HepG2 (cell line): ENCODE measurements around the gene CLEC18C. TPM values are rescaled to one million over a fixed set of nuclear protein-coding genes. Genes with fewer than 3 reads are reported as not detected.

Experiments used
- CENPBD1 ChIP-seq: sonication (generic); formaldehyde crosslinking; IDR thresholded peaks from 2 replicates; pipeline ENCODE4 v1.8.0; 2022; ENCODE audit warnings: missing genetic modification reagents, low read depth, mild to moderate bottlenecking, borderline replicate concordance
- DMTF1 ChIP-seq: sonication (generic); formaldehyde crosslinking; IDR thresholded peaks from 2 replicates; pipeline ENCODE4 v1.4.0; 2020; ENCODE audit warnings: mild to moderate bottlenecking, missing genetic modification reagents
- HNF4A ChIP-seq: sonication (generic); formaldehyde crosslinking; IDR thresholded peaks from 2 replicates; pipeline ENCODE4 v1.4.0; 2020; ENCODE audit warnings: missing genetic modification reagents
- HOXA9 ChIP-seq: sonication (generic); formaldehyde crosslinking; IDR thresholded peaks from 2 replicates; pipeline ENCODE4 v1.8.1; 2022; ENCODE audit warnings: missing genetic modification reagents, mild to moderate bottlenecking, moderate library complexity, borderline replicate concordance
- MIER3 ChIP-seq: IDR thresholded peaks from 2 replicates; pipeline ENCODE4 v1.6.1; 2016; ENCODE audit warnings: missing compliant biosample characterization, borderline replicate concordance
- PRDM10 ChIP-seq: sonication (generic); formaldehyde crosslinking; IDR thresholded peaks from 2 replicates; pipeline ENCODE4 v1.4.0; 2020; ENCODE audit warnings: low read depth, missing genetic modification reagents
- SMC3 ChIP-seq: IDR thresholded peaks from 2 replicates; pipeline ENCODE4 v1.6.1; 2011; ENCODE audit warnings: low read length, improper control_type of control experiment
- ZBTB43 ChIP-seq: sonication (generic); formaldehyde crosslinking; conservative IDR thresholded peaks from 2 replicates; pipeline ENCODE4 v1.4.0; 2020; ENCODE audit warnings: missing genetic modification reagents
- ZC3H4 ChIP-seq: sonication (generic); formaldehyde crosslinking; IDR thresholded peaks from 2 replicates; pipeline ENCODE4 v1.4.0; 2020; ENCODE audit warnings: missing genetic modification reagents, borderline replicate concordance
- ZNF263 ChIP-seq: sonication (generic); formaldehyde crosslinking; IDR thresholded peaks from 2 replicates; pipeline ENCODE4 v1.4.0; 2020; ENCODE audit warnings: missing genetic modification reagents
- ZNF512B ChIP-seq: sonication (generic); formaldehyde crosslinking; IDR thresholded peaks from 2 replicates; pipeline ENCODE4 v1.5.1; 2020; ENCODE audit warnings: missing genetic modification reagents, mild to moderate bottlenecking, borderline replicate concordance
- ZNF564 ChIP-seq: sonication (generic); formaldehyde crosslinking; IDR thresholded peaks from 2 replicates; pipeline ENCODE4 v1.8.1; 2023; ENCODE audit warnings: mild to moderate bottlenecking, missing genetic modification reagents
- ZNF605 ChIP-seq: sonication (generic); formaldehyde crosslinking; IDR thresholded peaks from 2 replicates; pipeline ENCODE4 v1.8.0; 2022; ENCODE audit warnings: mild to moderate bottlenecking, missing genetic modification reagents
- ZNF790 ChIP-seq: sonication (generic); formaldehyde crosslinking; IDR thresholded peaks from 2 replicates; pipeline ENCODE4 v1.8.0; 2022; ENCODE audit warnings: missing genetic modification reagents, mild to moderate bottlenecking, borderline replicate concordance
- polyA plus RNA-seq, 8 experiments: library from polyadenylated mRNA; depleted of rRNA in 3 of 8; stranded (reverse) in 7 of 8; unstranded in 1 of 8; fragments of >200 nt; fragmentation: Illumina TruSeq in 4 of 8; extraction: Trizol in 4 of 8; gene quantifications; 2 replicates each; pipeline versions ENCODE4 v1.2.1 to v1.2.3, GENCODE V29; 2011 to 2016; ENCODE audit warnings: low read depth in 4 of 8, missing spikeins in 1 of 8, mixed read lengths in 1 of 8; ENCODE audit not compliant: insufficient read depth in 1 of 8
- total RNA-seq, 5 experiments: library from RNA; depleted of rRNA; stranded (reverse); fragments of >200 nt; fragmentation: Illumina TruSeq; extraction: Trizol; gene quantifications; 2 replicates each; pipeline ENCODE4 v1.2.3, GENCODE V29; 2016; ENCODE audit warnings: low read depth in 1 of 5

CLEC18C gene
- total and polyA plus RNA-seq, 2 of the 13 experiments (the other 11 are each of a cell fraction or from before 2014, with no cell fraction given): 0.15 to 0.29 TPM

GRCh38 chr16:70157477-70158260 is 15.9 kb upstream of the CLEC18C start (continued):
- TF ChIP-seq DMTF1 (CRISPR knock-in tag) (no peak), ZNF564 (CRISPR knock-in tag) (peak; percentile 87), ZBTB43 (CRISPR knock-in tag) (0 out of 2 replicates have a peak, but pooled peaks have one; percentile 58), MIER3 (peak; percentile 75; the same call in 1 of the 2 replicates), SMC3 (no peak; the same call in 1 of the 2 replicates), ZC3H4 (CRISPR knock-in tag) (0 out of 2 replicates have a peak, but pooled peaks have one; percentile 49), ZNF512B (CRISPR knock-in tag) (0 out of 2 replicates have a peak, but pooled peaks have one; percentile 70), PRDM10 (CRISPR knock-in tag) (peak; percentile 77; the same call in 1 of the 2 replicates), ZNF605 (CRISPR knock-in tag) (peak; percentile 86), HNF4A (CRISPR knock-in tag) (peak; percentile 98), ZNF790 (CRISPR knock-in tag) (0 out of 2 replicates have a peak, but pooled peaks have one; percentile 65), HOXA9 (no peak), CENPBD1 (CRISPR knock-in tag) (no peak), ZNF263 (CRISPR knock-in tag) (peak; percentile 50; the same call in 1 of the 2 replicates)
